Neuronal stem cell (in vitro differentiated cells): ENCODE results near the gene SPAG6.

ENCODE experiments used
- DNase-seq: peaks from one replicate; pipeline ENCODE4 v3.0.0-alpha.2; 2013; ENCODE audit warnings: low spot score
- H2AFZ ChIP-seq: one replicate; pipeline ENCODE4 v1.6.1; 2013; ENCODE audit warnings: mild to moderate bottlenecking, low read length, inconsistent platforms
- H2AK5ac ChIP-seq: 2 replicates; pipeline ENCODE4 v1.6.1; 2013; ENCODE audit warnings: low read depth, mild to moderate bottlenecking, inconsistent platforms, low read length, moderate library complexity, mixed read lengths
- H2BK120ac ChIP-seq: 2 replicates; pipeline ENCODE4 v1.6.1; 2013; ENCODE audit warnings: low read depth, mild to moderate bottlenecking, inconsistent platforms, low read length, moderate library complexity, mixed read lengths
- H2BK12ac ChIP-seq: one replicate; pipeline ENCODE4 v1.6.1; 2013; ENCODE audit warnings: low read length, inconsistent platforms
- H2BK15ac ChIP-seq: 2 replicates; pipeline ENCODE4 v1.6.1; 2013; ENCODE audit warnings: mild to moderate bottlenecking, low read length, inconsistent platforms, mixed read lengths
- H2BK5ac ChIP-seq: one replicate; pipeline ENCODE4 v1.6.1; 2013; ENCODE audit warnings: inconsistent platforms, mild to moderate bottlenecking, low read length, moderate library complexity
- H3K14ac ChIP-seq: one replicate; pipeline ENCODE4 v1.6.1; 2013; ENCODE audit warnings: low read length, inconsistent platforms
- H3K18ac ChIP-seq: 2 replicates; pipeline ENCODE4 v1.6.1; 2013; ENCODE audit warnings: low read length, inconsistent platforms
- H3K23ac ChIP-seq: 2 replicates; pipeline ENCODE4 v1.6.1; 2013; ENCODE audit warnings: low read depth, mild to moderate bottlenecking, mixed read lengths, low read length, inconsistent platforms; ENCODE audit not compliant: poor library complexity
- H3K27ac ChIP-seq: replicated peaks from 3 replicates; pipeline ENCODE4 v1.5.1; 2013; ENCODE audit warnings: low read length, inconsistent platforms
- H3K27me3 ChIP-seq, 3 experiments: 2 replicates each; pipeline ENCODE4 v1.6.1; 2013; ENCODE audit warnings: low read length in 3 of 3, mild to moderate bottlenecking in 2 of 3, inconsistent platforms in 1 of 3, low read depth in 1 of 3, mixed read lengths in 1 of 3, moderate library complexity in 1 of 3; ENCODE audit not compliant: control insufficient read depth in 3 of 3, insufficient read depth in 3 of 3
- H3K36me3 ChIP-seq, 2 donors: replicated peaks in 1 of 2; 2 replicates each; pipeline ENCODE4 v1.6.1; 2013; ENCODE audit warnings: low read length in 2 of 2; ENCODE audit not compliant: control insufficient read depth in 2 of 2, insufficient read depth in 2 of 2
- H3K4ac ChIP-seq: 2 replicates; pipeline ENCODE4 v1.6.1; 2013; ENCODE audit warnings: inconsistent platforms, mild to moderate bottlenecking, low read length, moderate library complexity
- H3K4me1 ChIP-seq, 2 donors: 1 replicate in 1 of 2; 2 replicates in 1 of 2; pipeline ENCODE4 v1.6.1; 2013; ENCODE audit warnings: low read length in 2 of 2, low read depth in 1 of 2; ENCODE audit not compliant: control insufficient read depth in 2 of 2, insufficient read depth in 1 of 2
- H3K4me2 ChIP-seq: one replicate; pipeline ENCODE4 v1.6.1; 2013; ENCODE audit warnings: mild to moderate bottlenecking, low read length, inconsistent platforms; ENCODE audit not compliant: insufficient read depth, poor library complexity, severe bottlenecking
- H3K4me3 ChIP-seq, 2 donors: 2 replicates each; pipeline ENCODE4 v1.5.1; 2013; ENCODE audit warnings: low read length in 2 of 2, mild to moderate bottlenecking in 2 of 2, inconsistent platforms in 1 of 2, moderate library complexity in 1 of 2
- H3K79me1 ChIP-seq: one replicate; pipeline ENCODE4 v1.6.1; 2013; ENCODE audit warnings: low read depth, mild to moderate bottlenecking, inconsistent platforms, low read length, moderate library complexity
- H3K9ac ChIP-seq: one replicate; pipeline ENCODE4 v1.6.1; 2013; ENCODE audit warnings: mild to moderate bottlenecking, low read depth, low read length, inconsistent platforms; ENCODE audit not compliant: poor library complexity
- H3K9me3 ChIP-seq, 2 donors: replicated peaks in 1 of 2; 2 replicates each; pipeline versions ENCODE3 to v1.6.1; 2013; ENCODE audit warnings: low read length in 2 of 2, mild to moderate bottlenecking in 2 of 2, inconsistent platforms in 1 of 2, low read depth in 1 of 2, mixed read lengths in 1 of 2, moderate library complexity in 1 of 2; ENCODE audit not compliant: control insufficient read depth in 2 of 2, insufficient read depth in 1 of 2
- H4K8ac ChIP-seq: one replicate; pipeline ENCODE4 v1.6.1; 2013; ENCODE audit warnings: low read depth, mild to moderate bottlenecking, inconsistent platforms, low read length, moderate library complexity
- H4K91ac ChIP-seq: one replicate; pipeline ENCODE4 v1.6.1; 2013; ENCODE audit warnings: low read length, low read depth, mild to moderate bottlenecking, inconsistent platforms; ENCODE audit not compliant: poor library complexity
- WGBS, 2 donors: extraction: QIAGEN DNeasy Blood & Tissue Kit; methylation state at CpG; one replicate each; pipeline ENCODE4 v1.1.7; 2013; ENCODE audit warnings: missing lambda C conversion rate in 2 of 2, mixed read lengths in 1 of 2; ENCODE audit not compliant: insufficient read length in 2 of 2, insufficient replicate concordance in 1 of 2; ENCODE audit errors: extremely low coverage in 2 of 2; 5-methylcytosine and 5-hydroxymethylcytosine counted together

SPAG6 gene

GRCh38 chr10:22363305-22363704, 18.0 kb downstream of the SPAG6 start:
- no peak overlapping the region for H2BK5ac ChIP-seq
- no peak overlapping the region for H2BK120ac ChIP-seq
- no peak overlapping the region for H3K4me3 ChIP-seq
- H2AK5ac ChIP-seq: no peak overlapping the region
- H3K4ac ChIP-seq: no peak overlapping the region
- no peak overlapping the region for H3K23ac ChIP-seq
- H2BK15ac ChIP-seq: no peak overlapping the region
- peaks cover 0 to 1% of the 10 kb centered on the region in 2 donors for H3K4me1 ChIP-seq
- no peak overlapping the region for H3K27ac ChIP-seq
- no peak overlapping the region for H2AFZ ChIP-seq
- no peak overlapping the region for H4K91ac ChIP-seq
- H3K4me2 ChIP-seq: no peak overlapping the region
- no peak overlapping the region for H3K14ac ChIP-seq
- H4K8ac ChIP-seq: no peak overlapping the region
- H3K9me3 ChIP-seq: no peaks in the 10 kb centered on the region
- DNase-seq: no peak
- no peak overlapping the region for H3K18ac ChIP-seq
- no peak overlapping the region for H3K9ac ChIP-seq
- no peak overlapping the region for H2BK12ac ChIP-seq
- H3K27me3 ChIP-seq: no peaks in the 10 kb centered on the region
- no peaks in the 10 kb centered on the region for H3K79me1 ChIP-seq
- H3K36me3 ChIP-seq: no peaks in the 10 kb centered on the region
- WGBS, 2 donors: no CpG with 5 or more reads among the region's 6 CpGs

- H3K9me3 ChIP-seq: no peaks in the 10 kb centered on the region
- no peak overlapping the region for H3K14ac ChIP-seq
- no peak overlapping the region for H3K18ac ChIP-seq
- no peak overlapping the region for H4K8ac ChIP-seq
- no peak overlapping the region for H2BK5ac ChIP-seq
- H3K27me3 ChIP-seq: no peaks in the 10 kb centered on the region
- H3K27ac ChIP-seq: no peak overlapping the region
- no peak overlapping the region for H2BK15ac ChIP-seq
- H3K36me3 ChIP-seq: no peaks in the 10 kb centered on the region
- no peaks in the 10 kb centered on the region for H3K79me1 ChIP-seq
- no peak overlapping the region for H2AFZ ChIP-seq
- H3K4me2 ChIP-seq: no peak overlapping the region
- H3K4me1 ChIP-seq: peaks cover 0 to 1% of the 10 kb centered on the region in 2 donors
- no peak for DNase-seq
- no peak overlapping the region for H2AK5ac ChIP-seq
- H3K4ac ChIP-seq: no peak overlapping the region
- H3K23ac ChIP-seq: no peak overlapping the region
- no peak overlapping the region for H2BK12ac ChIP-seq
- no peak overlapping the region for H3K9ac ChIP-seq
- H4K91ac ChIP-seq: no peak overlapping the region
- no CpG with 5 or more reads among the region's 5 CpGs for WGBS, 2 donors
- no peak overlapping the region for H3K4me3 ChIP-seq
- H2BK120ac ChIP-seq: no peak overlapping the region
Observed at GRCh38 chr10:22364407-22365140, 19.3 kb downstream of the SPAG6 start.

- H2AK5ac ChIP-seq: no peak overlapping the region
- H4K91ac ChIP-seq: no peak overlapping the region
- H4K8ac ChIP-seq: no peak overlapping the region
- H3K4me3 ChIP-seq: no peak overlapping the region
- no peak overlapping the region for H2BK12ac ChIP-seq
- H3K4ac ChIP-seq: no peak overlapping the region
- H3K36me3 ChIP-seq: no peaks in the 10 kb centered on the region
- no peak overlapping the region for H3K27ac ChIP-seq
- no peak overlapping the region for H3K14ac ChIP-seq
- H3K4me2 ChIP-seq: no peak overlapping the region
- H3K4me1 ChIP-seq: peaks cover 0 to 1% of the 10 kb centered on the region in 2 donors
- H3K9ac ChIP-seq: no peak overlapping the region
- no peaks in the 10 kb centered on the region for H3K9me3 ChIP-seq
- WGBS, 2 donors: no CpG with 5 or more reads among the region's 1 CpG
- H2BK120ac ChIP-seq: no peak overlapping the region
- no peak for DNase-seq
- no peak overlapping the region for H2BK15ac ChIP-seq
- no peak overlapping the region for H3K18ac ChIP-seq
- H3K79me1 ChIP-seq: no peaks in the 10 kb centered on the region
- H3K27me3 ChIP-seq: no peaks in the 10 kb centered on the region
- no peak overlapping the region for H2BK5ac ChIP-seq
- no peak overlapping the region for H3K23ac ChIP-seq
- no peak overlapping the region for H2AFZ ChIP-seq
Observed at GRCh38 chr10:22365233-22365632, 19.9 kb downstream of the SPAG6 start.

- Histone ChIP-seq H2AFZ (no peak overlapping the region), H3K27me3 (no peaks in the 10 kb centered on the region), H3K4me1 (peaks cover 0 to 1% of the 10 kb centered on the region in 2 donors), H2BK120ac (no peak overlapping the region), H2BK12ac (no peak overlapping the region), H4K8ac (no peak overlapping the region), H3K79me1 (no peaks in the 10 kb centered on the region), H3K27ac (no peak overlapping the region), H3K9ac (no peak overlapping the region), H2AK5ac (no peak overlapping the region), H3K14ac (no peak overlapping the region), H4K91ac (no peak overlapping the region), H3K18ac (no peak overlapping the region), H3K23ac (no peak overlapping the region), H3K36me3 (no peaks in the 10 kb centered on the region), H3K4me3 (no peak overlapping the region), H3K9me3 (no peaks in the 10 kb centered on the region), H2BK15ac (no peak overlapping the region), H3K4me2 (no peak overlapping the region), H3K4ac (no peak overlapping the region), H2BK5ac (no peak overlapping the region)
- no CpG with 5 or more reads among the region's 4 CpGs for WGBS, 2 donors
- DNase-seq: no peak
Observed at GRCh38 chr10:22365644-22366434, 20.5 kb downstream of the SPAG6 start.
